Suprapubic skin (tissue), 4 donors: ENCODE data around the gene CMTM8. TPM values are rescaled to one million over a fixed set of nuclear protein-coding genes. Genes with fewer than 3 reads are reported as not detected.

ENCODE experiments used
- DNase-seq, 2 donors: peaks; one replicate each; pipeline ENCODE4 v3.0.0-alpha.2; 2019; ENCODE audit warnings: low spot score in 2 of 2
- H3K27ac ChIP-seq: fragments of 200-600 bp; sonication (generic); one replicate; pipeline ENCODE4 v1.5.1; 2019
- H3K27me3 ChIP-seq: fragments of 200-600 bp; sonication (generic); one replicate; pipeline ENCODE4 v1.5.1; 2019
- H3K36me3 ChIP-seq: fragments of 200-600 bp; sonication (generic); one replicate; pipeline ENCODE4 v1.5.1; 2019
- H3K4me1 ChIP-seq: fragments of 200-600 bp; sonication (generic); one replicate; pipeline ENCODE4 v1.5.1; 2019
- H3K4me3 ChIP-seq: fragments of 200-600 bp; sonication (generic); one replicate; pipeline ENCODE4 v1.5.1; 2019; ENCODE audit warnings: mild to moderate bottlenecking
- H3K9me3 ChIP-seq: fragments of 200-600 bp; sonication (generic); one replicate; pipeline ENCODE4 v1.5.1; 2019
- CTCF ChIP-seq, 2 donors: fragments of 200-600 bp in 1 of 2; fragments of 450-650 bp in 1 of 2; sonication (generic) in 1 of 2; IDR thresholded peaks; one replicate each; pipeline ENCODE4 v1.5.1; 2016 to 2019; ENCODE audit warnings: antibody characterized with exemption in 2 of 2, mild to moderate bottlenecking in 1 of 2, moderate library complexity in 1 of 2
- EP300 ChIP-seq: sonication (generic); formaldehyde crosslinking; IDR thresholded peaks from one replicate; pipeline ENCODE4 v1.6.1; 2017; ENCODE audit warnings: antibody characterized with exemption
- POLR2A ChIP-seq, 2 donors: fragments of 450-650 bp; IDR thresholded peaks; one replicate each; pipeline ENCODE4 v1.6.1; 2017; ENCODE audit warnings: antibody characterized with exemption in 2 of 2, mild to moderate bottlenecking in 2 of 2, moderate library complexity in 2 of 2
- POLR2AphosphoS5 ChIP-seq, 3 donors: sonication (generic); formaldehyde crosslinking; IDR thresholded peaks; one replicate each; pipeline ENCODE4 v1.6.1; 2017; ENCODE audit warnings: antibody characterized with exemption in 3 of 3
- WGBS: methylation state at CpG from one replicate; pipeline ENCODE4 v1.1.5; 2018; 5-methylcytosine and 5-hydroxymethylcytosine counted together
- total RNA-seq, 4 donors: library from RNA; depleted of rRNA; stranded (reverse); fragments of >200 nt; gene quantifications; one replicate each; pipeline ENCODE4 v1.1.0, GENCODE V29; 2016

The CMTM8 gene
- total RNA-seq, 4 donors from 2014 or later = 7.4 to 16.3 (median 10.6) TPM

GRCh38 chr3:32254268-32254667 lies 15.8 kb downstream of the CMTM8 start:
- Histone ChIP-seq H3K4me3 (no peak overlapping the region), H3K36me3 (no peaks in the 10 kb centered on the region), H3K27me3 (no peaks in the 10 kb centered on the region), H3K4me1 (no peaks in the 10 kb centered on the region), H3K9me3 (no peaks in the 10 kb centered on the region), H3K27ac (no peak overlapping the region)
- 98% methylated on average over 1 of the region's 1 CpG for WGBS
- TF ChIP-seq CTCF (IDR thresholded peaks at IDR 0.05) (no peak), POLR2A (IDR thresholded peaks at IDR 0.05) (no peak), EP300 (no peak), POLR2AphosphoS5 (IDR thresholded peaks at IDR 0.05) (no peak)
- no peak for DNase-seq

- 75% methylated on average over 2 of the region's 2 CpGs for WGBS
- Histone ChIP-seq H3K36me3 (no peaks in the 10 kb centered on the region), H3K4me1 (no peaks in the 10 kb centered on the region), H3K27ac (no peak overlapping the region), H3K27me3 (no peaks in the 10 kb centered on the region), H3K9me3 (no peaks in the 10 kb centered on the region), H3K4me3 (no peak overlapping the region)
- no peak for DNase-seq
- TF ChIP-seq EP300 (no peak), CTCF (IDR thresholded peaks at IDR 0.05) (no peak), POLR2AphosphoS5 (IDR thresholded peaks at IDR 0.05) (no peak), POLR2A (IDR thresholded peaks at IDR 0.05) (no peak)
These were observed 16.9 kb downstream of the CMTM8 start for GRCh38 chr3:32255345-32255744.

- no peaks in the 10 kb centered on the region for H3K27me3 ChIP-seq
- no peaks in the 10 kb centered on the region for H3K9me3 ChIP-seq
- TF ChIP-seq POLR2A (IDR thresholded peaks at IDR 0.05) = no peak
- no peaks in the 10 kb centered on the region for H3K4me1 ChIP-seq
- H3K4me3 ChIP-seq = no peak overlapping the region
- no peaks in the 10 kb centered on the region for H3K36me3 ChIP-seq
- DNase-seq = no peak
- 80% methylated on average over 3 of the region's 3 CpGs for WGBS
- H3K27ac ChIP-seq = no peak overlapping the region
These were observed 17.7 kb downstream of the CMTM8 start for GRCh38 chr3:32256206-32256605.

- H3K36me3 ChIP-seq = no peaks in the 10 kb centered on the region
- DNase-seq = no peak
- H3K4me1 ChIP-seq = no peaks in the 10 kb centered on the region
- TF ChIP-seq POLR2A (IDR thresholded peaks at IDR 0.05) = no peak
- no peak for TF ChIP-seq EP300
- 58% methylated on average over 3 of the region's 3 CpGs for WGBS
- no peak overlapping the region for H3K27ac ChIP-seq
- H3K27me3 ChIP-seq = no peaks in the 10 kb centered on the region
- no peak overlapping the region for H3K4me3 ChIP-seq
- no peaks in the 10 kb centered on the region for H3K9me3 ChIP-seq
These were observed 18.6 kb downstream of the CMTM8 start for GRCh38 chr3:32257042-32257441.

- DNase-seq = no peak
- TF ChIP-seq EP300 (no peak), POLR2A (IDR thresholded peaks at IDR 0.05) (no peak), POLR2AphosphoS5 (IDR thresholded peaks at IDR 0.05) (no peak), CTCF (IDR thresholded peaks at IDR 0.05) (no peak)
- no peaks in the 10 kb centered on the region for H3K9me3 ChIP-seq
- H3K27me3 ChIP-seq = no peaks in the 10 kb centered on the region
- H3K27ac ChIP-seq = no peak overlapping the region
- H3K4me1 ChIP-seq = no peaks in the 10 kb centered on the region
- H3K36me3 ChIP-seq = no peaks in the 10 kb centered on the region
- H3K4me3 ChIP-seq = no peak overlapping the region
- WGBS = 73% methylated on average over 6 of the region's 6 CpGs
These were observed 19.4 kb downstream of the CMTM8 start for GRCh38 chr3:32257641-32258438.

GRCh38 chr3:32258869-32259268 lies 20.4 kb downstream of the CMTM8 start:
- Histone ChIP-seq H3K36me3 (no peaks in the 10 kb centered on the region), H3K27ac (no peak overlapping the region), H3K27me3 (no peaks in the 10 kb centered on the region), H3K4me1 (no peaks in the 10 kb centered on the region), H3K4me3 (no peak overlapping the region), H3K9me3 (no peaks in the 10 kb centered on the region)
- TF ChIP-seq POLR2AphosphoS5 (IDR thresholded peaks at IDR 0.05) (no peak), EP300 (no peak), CTCF (IDR thresholded peaks at IDR 0.05) (no peak), POLR2A (IDR thresholded peaks at IDR 0.05) (no peak)
- no peak for DNase-seq
- WGBS = 94% methylated on average over 15 of the region's 17 CpGs
